Epidermal melanocyte (primary cell): ENCODE measurements around the gene CDCP2.

ENCODE experiments used
- DNase-seq: peaks from one replicate; pipeline ENCODE4 v3.0.0; 2011; ENCODE audit warnings: low spot score; ENCODE audit not compliant: insufficient read length

The CDCP2 gene

DNA sequence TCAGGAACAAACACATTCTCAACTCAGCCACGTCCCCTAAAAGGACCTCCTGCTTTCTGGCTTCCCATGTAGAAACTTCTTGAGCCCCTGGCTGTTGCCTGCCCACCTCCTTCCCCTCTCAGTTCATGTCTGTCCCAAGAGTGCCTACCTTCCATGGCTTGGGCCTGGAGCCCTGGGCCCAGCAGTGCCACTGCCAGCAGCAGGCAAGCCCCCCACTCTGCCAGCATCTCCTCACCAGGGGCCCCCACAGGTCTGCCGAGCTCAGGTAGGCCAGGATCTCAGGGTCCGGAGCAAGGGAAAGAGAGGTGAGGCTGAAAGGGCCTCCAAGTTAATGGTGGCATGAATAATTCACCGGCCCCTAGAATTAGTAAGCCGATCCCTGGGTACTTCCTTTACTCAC lies at the start of gene CDCP2:
CDCP2 (minus strand) TSS at position 305 of the 400 bp plus-strand sequence; CDS start at position 227, 78 bp downstream.
- no peak for DNase-seq

DNA sequence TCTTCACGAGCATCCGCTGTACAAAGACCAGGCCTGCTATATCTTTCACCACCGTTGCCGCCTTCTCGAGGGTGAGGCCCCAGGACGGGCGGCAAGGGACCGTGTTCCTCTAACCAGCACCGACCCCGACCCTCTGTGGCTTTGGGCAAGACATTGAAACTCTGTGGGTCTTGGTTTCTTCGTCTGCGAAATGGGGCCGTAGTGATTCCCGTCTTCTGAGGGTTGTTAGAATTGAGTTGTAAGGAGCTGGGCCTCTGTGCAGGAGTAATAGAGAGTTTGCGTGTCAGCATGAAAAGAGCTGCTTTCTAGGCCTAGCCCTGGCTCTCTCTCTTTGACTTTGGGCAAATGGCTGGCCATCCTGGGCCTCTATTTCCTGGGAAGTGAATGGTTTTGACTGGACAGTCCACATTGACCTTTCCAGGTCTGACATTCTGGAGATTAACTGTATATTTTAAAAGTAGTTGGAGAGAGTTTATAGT lies 47.8 kb upstream of the CDCP2 start:
- DNase-seq, result no peak

DNA sequence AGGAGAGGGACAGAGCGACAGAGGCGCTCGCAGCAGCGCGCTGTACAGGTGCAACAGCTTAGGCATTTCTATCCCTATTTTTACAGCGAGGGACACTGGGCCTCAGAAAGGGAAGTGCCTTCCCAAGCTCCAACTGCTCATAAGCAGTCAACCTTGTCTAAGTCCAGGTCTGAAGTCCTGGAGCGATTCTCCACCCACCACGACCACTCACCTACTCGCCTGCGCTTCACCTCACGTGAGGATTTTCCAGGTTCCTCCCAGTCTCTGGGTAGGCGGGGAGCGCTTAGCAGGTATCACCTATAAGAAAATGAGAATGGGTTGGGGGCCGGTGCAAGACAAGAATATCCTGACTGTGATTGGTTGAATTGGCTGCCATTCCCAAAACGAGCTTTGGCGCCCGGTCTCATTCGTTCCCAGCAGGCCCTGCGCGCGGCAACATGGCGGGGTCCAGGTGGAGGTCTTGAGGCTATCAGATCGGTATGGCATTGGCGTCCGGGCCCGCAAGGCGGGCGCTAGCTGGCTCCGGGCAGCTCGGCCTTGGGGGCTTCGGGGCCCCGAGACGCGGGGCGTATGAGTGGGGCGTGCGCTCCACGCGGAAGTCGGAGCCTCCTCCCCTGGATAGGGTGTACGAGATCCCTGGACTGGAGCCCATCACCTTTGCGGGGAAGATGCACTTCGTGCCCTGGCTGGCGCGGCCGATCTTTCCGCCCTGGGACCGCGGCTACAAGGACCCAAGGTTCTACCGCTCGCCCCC lies 47.1 kb upstream of the CDCP2 start, which contains the start of the genes CYB5RL and MRPL37:
CYB5RL (minus strand) TSS at position 266 of the 754 bp plus-strand sequence. CDS start 4,414 bp downstream, outside the sequence.
MRPL37 (plus strand) TSS at position 403 of the 754 bp plus-strand sequence; CDS start at position 480, 77 bp downstream.
- DNase-seq, result peak; percentile 98

DNA sequence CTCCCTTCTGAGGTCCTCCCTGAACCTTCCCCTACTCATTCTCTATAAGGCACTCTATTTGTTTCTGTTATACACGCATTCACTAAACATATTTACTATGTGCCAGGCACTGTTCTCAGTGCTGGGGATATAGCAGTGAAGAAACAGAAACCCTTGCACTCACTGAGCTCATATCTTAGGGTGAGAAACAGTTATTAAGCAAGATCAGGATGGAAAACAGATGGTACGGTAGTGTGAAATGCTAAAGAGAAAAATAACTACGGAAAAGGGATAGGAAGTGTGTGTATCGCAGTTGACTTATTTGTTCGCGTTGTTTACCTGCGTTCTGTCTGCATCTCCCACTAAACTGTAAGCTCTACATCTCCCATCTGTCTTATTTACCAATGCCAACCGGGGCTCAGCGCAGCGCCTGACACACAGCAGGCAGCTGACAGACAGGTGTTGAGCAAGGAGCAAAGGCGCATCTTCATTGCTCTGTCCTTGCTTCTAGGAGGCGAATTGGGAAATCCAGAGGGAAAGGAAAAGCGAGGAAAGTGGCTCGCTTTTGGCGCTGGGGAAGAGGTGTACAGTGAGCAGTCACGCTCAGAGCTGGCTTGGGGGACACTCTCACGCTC lies 46.5 kb upstream of the CDCP2 start:
- no peak for DNase-seq

DNA sequence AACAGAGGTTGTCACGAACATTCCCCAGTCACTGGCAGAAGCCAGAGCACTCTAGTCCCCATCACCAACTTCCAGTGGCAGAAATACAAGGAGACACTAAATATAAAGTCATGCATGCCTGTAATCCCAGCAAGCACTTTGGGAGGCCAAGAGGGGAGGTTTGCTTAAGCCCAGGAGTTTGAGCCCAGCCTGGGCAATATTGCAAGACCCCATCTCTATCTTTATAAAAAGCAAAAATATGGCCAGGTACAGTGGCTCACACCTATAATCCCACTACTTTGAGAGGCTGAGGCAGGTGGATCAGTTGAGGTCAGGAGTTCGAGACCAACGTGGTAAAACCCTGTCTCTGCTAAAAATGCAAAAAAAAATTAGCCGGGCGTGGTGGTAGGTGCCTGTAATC lies 40.7 kb upstream of the CDCP2 start:
- no peak for DNase-seq

DNA sequence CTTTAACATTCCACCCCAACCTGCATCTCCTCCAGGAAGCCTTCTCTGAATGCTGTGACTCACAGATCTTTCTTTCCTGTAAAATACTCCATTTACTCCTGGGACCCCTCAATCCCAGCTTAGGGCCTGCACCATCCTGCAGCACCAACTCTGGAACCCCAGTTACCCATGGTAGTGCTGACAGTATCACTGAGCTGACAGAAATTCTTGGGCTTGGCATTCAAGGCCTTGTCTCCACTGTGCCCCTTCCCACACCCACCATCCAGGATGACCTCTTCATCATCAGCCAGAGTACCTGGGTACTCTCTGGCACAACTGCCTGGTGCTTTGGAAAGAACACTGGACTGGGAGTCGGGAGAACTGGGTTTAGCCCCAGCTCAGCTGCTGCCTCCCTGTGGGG lies 38.7 kb upstream of the CDCP2 start:
- no peak for DNase-seq

DNA sequence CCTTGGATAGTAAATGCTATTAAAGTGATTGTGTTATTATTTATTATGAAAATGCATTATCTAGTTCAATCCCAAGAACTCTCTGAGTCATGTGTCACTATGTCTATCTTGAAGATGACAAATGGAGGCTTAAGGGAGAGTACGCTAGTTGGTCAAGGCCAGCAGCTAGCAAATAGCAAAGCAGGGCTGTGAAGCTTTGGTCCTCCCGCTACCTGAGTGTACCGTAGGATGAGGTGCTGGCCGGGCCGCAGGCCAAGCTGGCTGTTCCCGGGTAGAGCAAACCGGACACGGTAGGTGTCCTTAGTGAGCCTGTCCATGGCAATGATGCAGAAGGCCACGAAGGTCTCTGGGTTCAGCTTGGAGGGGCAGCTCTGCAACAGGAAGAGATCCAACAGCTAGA lies 37.7 kb upstream of the CDCP2 start:
- no peak for DNase-seq

DNA sequence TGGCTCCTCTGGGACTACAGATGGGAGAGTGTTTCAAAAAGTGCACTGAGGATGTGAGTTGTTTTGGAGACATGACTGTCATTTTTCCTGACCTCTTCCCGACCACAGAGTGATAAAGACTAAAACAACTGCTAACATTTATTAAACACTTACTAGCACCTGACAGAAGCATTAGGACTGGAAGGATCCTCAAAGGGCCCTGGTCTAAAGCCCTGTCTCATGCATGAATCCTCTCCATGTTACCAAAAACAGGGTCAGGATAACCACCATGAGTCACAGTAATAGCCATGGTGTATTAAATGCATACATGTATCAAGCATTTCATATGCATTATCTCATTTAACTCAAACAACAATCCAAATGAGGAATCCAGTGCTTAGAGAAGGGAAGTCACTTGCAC lies 35.5 kb upstream of the CDCP2 start:
- no peak for DNase-seq

DNA sequence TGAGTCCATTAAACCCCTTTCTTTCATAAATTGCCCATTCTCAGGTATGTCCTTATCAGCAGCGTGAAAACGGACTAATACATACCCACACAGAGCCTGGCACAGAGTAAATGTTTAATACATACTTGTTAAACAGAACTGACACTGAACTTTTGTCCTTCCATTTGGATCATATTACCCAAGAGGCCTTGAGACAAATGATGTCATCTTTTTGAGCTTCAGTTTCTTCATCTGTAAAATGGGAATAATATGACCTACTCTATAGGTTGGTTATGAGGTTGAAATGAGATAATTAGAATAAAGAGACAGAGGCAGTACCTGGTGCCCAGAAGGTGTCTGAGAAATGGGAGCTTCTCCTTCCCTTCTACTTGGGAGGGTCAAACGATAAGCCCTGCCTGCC lies 33.3 kb upstream of the CDCP2 start:
- DNase-seq, result no peak

DNA sequence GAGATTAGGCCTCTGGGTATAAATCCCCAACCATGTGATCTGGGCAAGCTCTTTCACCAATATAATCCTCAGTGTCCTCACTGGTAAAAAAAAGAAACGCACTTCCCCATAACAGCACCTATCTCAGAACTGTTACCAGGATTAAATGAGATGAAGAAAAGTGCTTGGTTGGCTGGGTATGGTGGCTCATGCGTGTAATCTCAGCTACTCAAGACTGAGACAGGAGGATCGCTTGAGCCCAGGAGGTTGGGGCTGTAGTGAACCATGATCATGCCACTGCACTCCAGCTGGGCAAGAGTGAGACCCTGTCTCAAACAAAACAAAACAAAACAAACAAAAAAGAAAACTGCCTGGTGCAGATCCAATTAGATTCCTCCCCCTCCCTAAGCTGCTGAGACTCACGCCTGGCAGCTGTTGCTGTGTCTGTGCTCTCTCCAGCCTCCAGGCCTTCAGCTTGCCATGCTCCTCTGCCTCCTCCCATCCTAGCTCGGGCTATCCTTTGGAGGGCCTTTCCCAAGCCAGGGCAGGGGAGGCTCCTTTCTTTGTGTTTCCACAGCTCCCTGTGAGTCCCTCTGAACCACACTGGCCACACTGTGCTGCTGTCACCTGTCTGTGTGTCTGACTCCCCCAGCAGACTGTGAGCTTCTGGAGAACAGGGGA lies 28.0 kb upstream of the CDCP2 start:
- DNase-seq, result no peak

DNA sequence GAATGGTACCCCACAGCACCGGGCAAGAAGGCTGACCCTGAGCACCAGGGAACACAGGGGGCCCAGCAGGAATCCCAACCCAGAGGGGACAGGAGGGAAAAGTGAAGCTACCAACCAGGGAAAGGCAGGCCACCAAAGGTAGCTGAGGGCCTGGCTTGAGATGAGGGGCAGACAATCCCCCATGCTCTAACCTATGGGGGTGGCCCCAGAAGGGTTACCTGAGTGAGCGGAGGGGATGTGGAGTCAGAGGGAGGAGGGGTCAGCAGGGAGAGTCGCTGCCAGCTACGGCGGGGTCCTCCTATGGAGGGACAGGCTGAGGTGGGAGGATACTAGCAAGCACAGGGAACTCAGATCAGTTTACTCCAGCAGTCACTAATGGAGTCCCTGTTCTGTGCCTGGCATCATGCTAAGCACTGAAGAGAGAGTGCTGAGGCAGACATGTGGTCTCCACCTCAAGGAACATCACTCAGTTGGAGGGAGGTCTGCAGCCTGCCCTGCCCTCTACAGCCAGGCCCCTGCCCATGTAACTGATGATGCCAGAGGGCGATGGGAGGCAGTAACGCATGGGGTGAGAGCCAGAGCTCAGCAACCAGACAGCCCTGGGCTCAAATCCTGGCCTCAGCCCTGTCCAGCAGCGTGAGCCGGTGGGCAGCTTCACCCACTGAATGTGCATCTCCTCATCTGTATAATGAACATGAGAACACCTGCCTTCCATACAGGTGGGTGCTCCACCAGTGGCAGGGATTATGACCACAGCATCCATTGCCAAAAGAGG lies 25.7 kb upstream of the CDCP2 start:
- no peak for DNase-seq

DNA sequence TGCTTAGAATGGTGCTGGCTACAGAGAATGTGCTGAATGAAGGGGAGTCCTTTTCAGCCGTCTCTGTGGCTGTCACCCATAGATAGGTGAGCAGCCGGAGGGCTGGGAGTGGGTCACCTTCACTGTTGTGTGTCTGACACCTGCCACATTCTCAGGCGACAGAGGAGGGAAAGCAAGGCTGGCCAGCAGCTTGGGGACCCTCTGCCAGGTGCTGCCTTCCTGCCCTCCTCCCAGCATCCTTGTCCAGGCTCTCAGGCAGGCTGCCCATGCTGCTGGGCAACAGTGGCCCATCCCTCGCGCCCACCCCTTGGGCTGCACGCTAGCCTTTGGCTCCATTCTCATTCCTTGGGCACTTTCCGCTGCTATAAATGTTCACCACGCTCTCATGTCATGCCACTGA lies 24.9 kb upstream of the CDCP2 start:
- no peak for DNase-seq

DNA sequence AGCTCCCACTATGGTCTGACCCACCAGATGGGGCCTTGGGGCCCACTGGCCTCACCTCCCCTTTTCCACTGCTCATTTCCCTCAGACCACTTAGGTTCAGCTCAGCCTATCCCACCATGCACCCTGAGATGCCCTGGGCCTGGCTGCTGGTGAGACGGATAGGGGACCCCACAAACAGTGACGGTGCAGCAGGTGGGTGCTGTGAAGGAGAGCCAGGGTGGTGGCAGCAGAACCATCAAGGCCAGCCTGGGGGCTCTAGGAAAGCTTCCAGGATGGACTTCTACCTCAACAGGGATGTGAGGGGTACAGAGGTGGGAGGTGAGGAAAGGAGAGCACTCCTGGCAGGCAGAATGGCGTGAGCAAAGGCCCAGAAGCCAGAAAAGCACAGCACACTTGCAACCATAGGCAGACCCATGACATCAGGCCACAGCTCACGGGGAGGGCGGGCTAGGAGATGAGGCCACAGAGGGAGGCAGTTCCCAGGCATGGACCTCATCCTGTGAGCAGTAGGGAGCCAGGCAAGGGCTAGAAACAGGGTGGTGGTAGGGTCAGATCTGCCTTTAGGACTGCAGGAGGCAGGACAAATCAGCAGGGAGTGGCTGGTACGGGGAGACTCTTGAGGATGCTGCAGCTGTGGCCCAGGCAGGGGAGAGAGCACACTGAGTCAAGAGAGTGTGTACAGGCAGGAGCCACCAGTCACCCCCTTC lies 24.0 kb upstream of the CDCP2 start:
- DNase-seq, result no peak

DNA sequence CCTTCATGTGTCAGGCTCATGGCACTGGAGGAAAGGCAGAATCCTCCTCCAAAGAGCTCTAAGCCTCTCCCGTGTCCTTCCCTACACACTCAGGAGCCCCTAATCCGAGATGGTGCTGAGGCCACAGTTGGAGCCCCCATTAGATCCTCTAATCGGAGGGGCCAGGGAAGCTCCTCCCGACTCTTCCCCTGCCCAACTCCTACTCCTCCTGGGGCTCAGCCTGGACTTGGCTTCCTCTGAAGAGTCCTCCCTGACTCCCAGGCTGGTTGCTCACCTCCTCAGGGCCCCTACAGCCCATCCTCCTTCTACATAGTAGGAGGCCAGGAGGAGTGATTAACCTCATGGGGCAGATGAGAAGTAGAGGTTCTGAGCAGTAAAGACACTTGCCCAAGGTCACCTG lies 21.3 kb upstream of the CDCP2 start:
- DNase-seq, result no peak

DNA sequence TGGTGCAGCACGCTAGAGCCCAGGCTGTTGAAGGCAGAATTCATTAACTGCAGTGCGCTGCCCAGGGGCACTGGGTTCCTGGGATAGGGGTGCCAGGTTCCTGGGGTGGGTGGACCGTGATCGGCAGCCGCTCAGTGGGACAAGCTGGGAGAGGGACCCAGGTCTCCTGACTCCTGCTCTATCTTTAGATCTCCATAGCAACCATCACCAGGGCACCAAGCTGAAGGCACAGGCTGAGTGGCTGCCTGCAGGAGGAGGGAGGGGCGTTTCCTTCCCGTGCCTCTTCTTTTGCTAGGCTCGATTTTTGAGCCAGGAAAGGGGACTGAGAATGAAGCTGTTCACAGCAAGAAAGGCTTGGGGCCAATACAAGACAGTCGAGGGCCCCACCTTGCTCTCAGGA lies 20.9 kb upstream of the CDCP2 start:
- no peak for DNase-seq

DNA sequence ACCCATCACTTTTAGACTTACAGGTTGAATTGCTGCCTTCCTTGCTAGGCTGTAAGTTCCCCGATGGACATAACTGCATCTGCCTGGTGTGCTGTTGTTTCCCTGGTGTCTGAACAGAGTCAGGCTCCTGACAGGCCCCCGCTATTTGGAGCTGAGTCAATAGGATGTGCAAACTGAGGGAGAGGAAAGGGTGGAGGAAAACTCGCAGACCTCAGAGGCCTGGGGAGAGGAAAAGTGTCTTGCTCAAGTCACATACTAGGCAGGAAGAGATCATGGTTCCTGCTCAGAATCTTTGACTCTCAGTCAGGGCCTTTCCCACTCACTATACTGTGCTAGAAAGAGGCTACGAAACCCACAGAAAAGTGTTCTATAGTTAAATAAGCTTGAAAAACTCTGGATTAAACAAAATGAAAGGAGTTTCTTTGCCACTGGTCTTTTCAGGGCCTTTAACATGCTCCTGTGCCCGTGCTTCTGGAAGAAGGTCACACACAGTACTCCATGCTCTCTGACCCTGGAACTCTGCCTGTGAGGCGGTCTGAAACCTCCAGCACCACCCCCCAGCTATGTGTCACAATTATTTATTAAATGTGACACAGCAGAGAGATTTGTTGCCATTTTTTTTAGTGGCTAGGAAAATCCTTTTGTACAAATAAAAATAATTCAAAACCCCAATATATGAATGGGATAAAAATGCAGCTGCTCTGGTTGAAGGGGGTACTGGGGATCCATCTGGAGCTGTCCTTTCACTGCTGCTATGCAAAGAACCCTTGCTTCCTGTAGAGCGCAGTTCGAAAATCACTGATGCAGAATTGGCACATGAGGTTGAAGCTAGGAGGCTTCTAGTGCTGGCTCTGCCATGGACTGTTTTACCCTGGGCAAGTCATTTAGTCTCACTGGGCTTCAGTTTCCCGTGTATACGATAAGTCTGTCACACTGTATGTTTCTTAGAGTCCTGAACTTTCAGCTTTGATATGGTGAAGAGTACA lies 20.1 kb upstream of the CDCP2 start:
- no peak for DNase-seq

DNA sequence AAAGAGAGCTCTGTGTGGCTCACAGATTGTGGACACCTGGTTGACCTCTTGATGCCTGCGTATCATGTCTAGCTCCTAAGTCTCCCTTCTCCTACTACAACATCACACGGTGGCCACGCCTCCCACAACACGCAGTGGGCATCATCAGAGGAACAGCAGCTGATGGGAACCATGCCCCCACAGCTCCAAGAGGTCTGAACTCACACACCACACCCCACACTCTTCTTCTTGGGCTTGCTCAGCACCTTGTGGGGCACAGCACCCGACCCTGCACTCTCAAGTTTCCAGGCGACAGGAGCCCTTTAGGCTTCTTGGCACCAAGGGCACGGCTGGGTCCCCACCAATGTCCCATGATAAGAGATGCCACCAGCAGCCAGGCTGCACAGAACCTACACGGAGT lies 18.8 kb upstream of the CDCP2 start:
- DNase-seq, result no peak

DNA sequence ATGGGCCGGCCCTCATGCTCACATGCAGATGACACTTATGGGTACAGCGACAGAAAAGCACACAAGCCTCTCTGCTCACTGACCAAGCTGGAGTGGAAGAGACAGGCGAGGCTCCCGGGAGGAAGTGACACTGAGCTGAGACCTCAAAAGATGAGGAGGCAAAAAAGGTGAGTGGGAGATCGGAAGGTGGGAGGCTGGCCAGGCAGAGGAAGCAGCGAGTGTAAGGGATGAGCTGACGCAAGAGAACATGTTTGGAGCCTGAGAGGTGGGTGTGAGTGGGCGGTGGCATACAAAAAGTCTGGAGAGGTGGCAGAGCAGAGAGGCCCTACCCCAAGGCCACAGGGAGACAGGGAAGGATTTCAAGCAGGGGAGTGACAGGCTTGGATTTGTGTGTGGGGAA lies 18.2 kb upstream of the CDCP2 start:
- no peak for DNase-seq

DNA sequence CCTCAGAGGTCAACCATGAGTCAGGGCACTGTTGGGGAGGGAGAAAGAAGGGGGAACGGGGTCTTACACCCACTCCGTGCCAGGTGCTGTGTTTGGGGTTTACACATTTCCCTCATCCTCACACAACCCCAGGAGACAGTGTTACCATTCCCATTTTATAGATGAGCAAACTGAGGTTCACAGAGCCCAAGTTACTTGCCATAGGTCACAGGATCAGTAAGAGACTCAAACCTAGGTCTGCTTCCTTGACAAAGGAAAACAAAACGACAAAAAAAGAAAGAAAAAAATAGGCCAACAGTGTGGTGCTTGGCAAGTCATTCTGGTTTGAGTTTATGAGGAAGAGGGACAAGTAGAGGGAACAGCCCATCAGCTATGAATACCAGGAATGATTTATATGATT lies 16.3 kb upstream of the CDCP2 start:
- DNase-seq, result no peak
